Skeletal muscle satellite cell (primary cell): Measurements from ENCODE around the gene NCKAP5L. TPM values are rescaled to one million over a fixed set of nuclear protein-coding genes. Genes with fewer than 3 reads are reported as not detected.
"Not testable (repeated sequence)": the region's sequence is repeated elsewhere in the genome, so short reads cannot be mapped to it uniquely, and the experiment has no call there.

Experiments used
- H3K27me3 ChIP-seq: 2 replicates; pipeline ENCODE4 v1.7.0; 2013; ENCODE audit warnings: low read length; ENCODE audit not compliant: control insufficient read depth, insufficient read depth
- H3K36me3 ChIP-seq: 2 replicates; pipeline ENCODE4 v1.7.0; 2013; ENCODE audit warnings: mild to moderate bottlenecking, control low read depth, low read length; ENCODE audit not compliant: insufficient read depth
- H3K4me1 ChIP-seq: 2 replicates; pipeline ENCODE4 v1.7.0; 2013; ENCODE audit warnings: low read length; ENCODE audit not compliant: control insufficient read depth, insufficient read depth
- H3K4me2 ChIP-seq: 2 replicates; pipeline ENCODE4 v1.7.0; 2013; ENCODE audit warnings: mild to moderate bottlenecking, low read length
- H3K4me3 ChIP-seq: 2 replicates; pipeline ENCODE4 v1.7.0; 2013; ENCODE audit warnings: low read length
- H3K9ac ChIP-seq: 2 replicates; pipeline ENCODE4 v1.7.0; 2013; ENCODE audit warnings: mild to moderate bottlenecking, low read depth, low read length, moderate library complexity
- H3K9me3 ChIP-seq: replicated peaks from 2 replicates; pipeline ENCODE4 v1.7.0; 2013; ENCODE audit warnings: mild to moderate bottlenecking, control low read depth, low read length
- total RNA-seq: library from RNA; depleted of rRNA; stranded (reverse); fragments of >200 nt; gene quantifications from 2 replicates; pipeline ENCODE4 v1.2.3, GENCODE V29; 2012; rRNA removed

The NCKAP5L gene, protein sequence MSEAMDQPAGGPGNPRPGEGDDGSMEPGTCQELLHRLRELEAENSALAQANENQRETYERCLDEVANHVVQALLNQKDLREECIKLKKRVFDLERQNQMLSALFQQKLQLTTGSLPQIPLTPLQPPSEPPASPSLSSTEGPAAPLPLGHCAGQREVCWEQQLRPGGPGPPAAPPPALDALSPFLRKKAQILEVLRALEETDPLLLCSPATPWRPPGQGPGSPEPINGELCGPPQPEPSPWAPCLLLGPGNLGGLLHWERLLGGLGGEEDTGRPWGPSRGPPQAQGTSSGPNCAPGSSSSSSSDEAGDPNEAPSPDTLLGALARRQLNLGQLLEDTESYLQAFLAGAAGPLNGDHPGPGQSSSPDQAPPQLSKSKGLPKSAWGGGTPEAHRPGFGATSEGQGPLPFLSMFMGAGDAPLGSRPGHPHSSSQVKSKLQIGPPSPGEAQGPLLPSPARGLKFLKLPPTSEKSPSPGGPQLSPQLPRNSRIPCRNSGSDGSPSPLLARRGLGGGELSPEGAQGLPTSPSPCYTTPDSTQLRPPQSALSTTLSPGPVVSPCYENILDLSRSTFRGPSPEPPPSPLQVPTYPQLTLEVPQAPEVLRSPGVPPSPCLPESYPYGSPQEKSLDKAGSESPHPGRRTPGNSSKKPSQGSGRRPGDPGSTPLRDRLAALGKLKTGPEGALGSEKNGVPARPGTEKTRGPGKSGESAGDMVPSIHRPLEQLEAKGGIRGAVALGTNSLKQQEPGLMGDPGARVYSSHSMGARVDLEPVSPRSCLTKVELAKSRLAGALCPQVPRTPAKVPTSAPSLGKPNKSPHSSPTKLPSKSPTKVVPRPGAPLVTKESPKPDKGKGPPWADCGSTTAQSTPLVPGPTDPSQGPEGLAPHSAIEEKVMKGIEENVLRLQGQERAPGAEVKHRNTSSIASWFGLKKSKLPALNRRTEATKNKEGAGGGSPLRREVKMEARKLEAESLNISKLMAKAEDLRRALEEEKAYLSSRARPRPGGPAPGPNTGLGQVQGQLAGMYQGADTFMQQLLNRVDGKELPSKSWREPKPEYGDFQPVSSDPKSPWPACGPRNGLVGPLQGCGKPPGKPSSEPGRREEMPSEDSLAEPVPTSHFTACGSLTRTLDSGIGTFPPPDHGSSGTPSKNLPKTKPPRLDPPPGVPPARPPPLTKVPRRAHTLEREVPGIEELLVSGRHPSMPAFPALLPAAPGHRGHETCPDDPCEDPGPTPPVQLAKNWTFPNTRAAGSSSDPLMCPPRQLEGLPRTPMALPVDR (N-terminal part only)
- 20.1 and 20.3 TPM in 2 replicates for total RNA-seq

GRCh38 chr12:49828133-49829091, at the start of gene NCKAP5L:
TSS of gene NCKAP5L (minus strand) at chr12:49828413. CDS start at chr12:49804044, 24,369 bp downstream.
- H3K36me3 ChIP-seq: no peaks in the 10 kb centered on the region
- peaks cover 45% of the 10 kb centered on the region for H3K4me1 ChIP-seq
- no peaks in the 10 kb centered on the region for H3K9me3 ChIP-seq
- H3K4me2 ChIP-seq: peak within 1 kb of the TSS; percentile 96
- H3K9ac ChIP-seq: peak within 1 kb of the TSS; percentile 88
- peak within 1 kb of the TSS; percentile 96 for H3K4me3 ChIP-seq
- no peaks in the 10 kb centered on the region for H3K27me3 ChIP-seq

GRCh38 chr12:49877066-49877465, 48.9 kb upstream of the NCKAP5L start:
- H3K4me3 ChIP-seq: no peak overlapping the region
- no peaks in the 10 kb centered on the region for H3K36me3 ChIP-seq
- no peak overlapping the region for H3K4me2 ChIP-seq
- H3K27me3 ChIP-seq: peaks cover 11% of the 10 kb centered on the region
- no peaks in the 10 kb centered on the region for H3K9me3 ChIP-seq
- no peaks in the 10 kb centered on the region for H3K4me1 ChIP-seq
- H3K9ac ChIP-seq: no peak overlapping the region

GRCh38 chr12:49876070-49876469, 47.9 kb upstream of the NCKAP5L start:
- H3K9me3 ChIP-seq: no peaks in the 10 kb centered on the region
- no peak overlapping the region for H3K9ac ChIP-seq
- no peak overlapping the region for H3K4me2 ChIP-seq
- H3K27me3 ChIP-seq: peaks cover 11% of the 10 kb centered on the region
- H3K4me1 ChIP-seq: no peaks in the 10 kb centered on the region
- H3K4me3 ChIP-seq: no peak overlapping the region
- no peaks in the 10 kb centered on the region for H3K36me3 ChIP-seq

DNA sequence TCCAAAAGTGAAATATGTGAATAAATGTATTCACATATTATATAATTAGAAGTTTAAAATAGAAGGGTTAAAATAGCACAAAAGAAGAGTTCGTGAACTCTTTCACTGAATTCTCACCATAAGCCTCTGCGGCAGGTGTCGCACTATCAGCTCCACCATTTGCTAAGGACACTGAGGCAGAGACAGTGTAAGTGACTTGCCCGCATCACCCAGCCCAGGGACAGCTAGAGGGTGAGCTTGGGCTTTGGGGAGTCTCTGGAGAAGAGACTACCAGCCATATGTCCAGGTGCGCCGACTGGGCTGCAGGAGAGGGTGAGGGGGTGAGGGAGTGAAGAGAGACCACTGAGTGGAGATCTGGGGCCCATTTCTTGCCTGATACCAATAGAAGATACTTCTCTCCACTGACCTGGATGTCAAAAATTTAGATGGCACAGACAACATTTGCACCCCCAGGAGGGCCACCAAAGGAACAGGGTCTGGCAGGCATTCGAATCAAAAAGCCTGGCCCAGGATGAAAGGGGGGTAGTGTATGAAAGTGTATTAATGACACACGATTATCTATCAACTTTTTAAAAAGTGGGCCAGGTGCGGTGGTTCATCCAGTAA, 47.0 kb upstream of the NCKAP5L start:
- no peaks in the 10 kb centered on the region for H3K36me3 ChIP-seq
- no peak overlapping the region for H3K4me3 ChIP-seq
- no peaks in the 10 kb centered on the region for H3K4me1 ChIP-seq
- no peaks in the 10 kb centered on the region for H3K9me3 ChIP-seq
- H3K9ac ChIP-seq: no peak overlapping the region
- H3K27me3 ChIP-seq: peaks cover 11% of the 10 kb centered on the region
- H3K4me2 ChIP-seq: no peak overlapping the region

GRCh38 chr12:49874142-49874897, 46.1 kb upstream of the NCKAP5L start:
- peaks cover 4% of the 10 kb centered on the region for H3K4me1 ChIP-seq
- no peaks in the 10 kb centered on the region for H3K9me3 ChIP-seq
- no peak overlapping the region for H3K4me2 ChIP-seq
- H3K36me3 ChIP-seq: no peaks in the 10 kb centered on the region
- H3K4me3 ChIP-seq: no peak overlapping the region
- H3K9ac ChIP-seq: no peak overlapping the region
- H3K27me3 ChIP-seq: peaks cover 11% of the 10 kb centered on the region

DNA sequence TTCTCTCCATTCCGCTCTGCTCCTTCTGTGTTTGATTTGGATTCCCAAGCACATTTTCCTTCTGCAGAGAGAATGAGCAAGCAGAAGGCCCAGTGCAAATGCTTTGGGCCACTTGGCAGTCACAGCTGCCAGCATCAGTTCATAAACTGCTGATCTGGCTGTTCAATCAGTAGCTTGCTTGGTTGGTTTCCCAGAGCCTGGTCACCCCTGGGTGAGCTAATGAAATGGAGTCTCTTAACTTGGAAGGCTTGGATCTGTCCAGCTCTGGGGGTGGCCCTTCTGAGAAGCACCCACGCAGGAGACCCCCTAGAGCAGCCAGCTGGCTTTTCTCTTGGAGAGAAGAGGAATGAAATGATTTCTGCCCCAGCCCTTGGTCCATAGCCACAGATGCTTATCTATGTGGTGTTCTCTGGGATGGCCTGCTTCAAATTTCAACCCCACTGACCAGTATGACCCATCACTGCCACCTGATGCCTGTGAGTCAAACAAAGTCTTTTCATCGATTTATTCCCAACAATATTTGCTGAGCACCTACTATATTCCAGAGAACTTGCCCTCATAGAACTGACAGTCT, 45.2 kb upstream of the NCKAP5L start:
- H3K36me3 ChIP-seq: no peaks in the 10 kb centered on the region
- no peaks in the 10 kb centered on the region for H3K9me3 ChIP-seq
- H3K4me2 ChIP-seq: no peak overlapping the region
- peaks cover 12% of the 10 kb centered on the region for H3K4me1 ChIP-seq
- H3K4me3 ChIP-seq: no peak overlapping the region
- peaks cover 11% of the 10 kb centered on the region for H3K27me3 ChIP-seq
- H3K9ac ChIP-seq: no peak overlapping the region

DNA sequence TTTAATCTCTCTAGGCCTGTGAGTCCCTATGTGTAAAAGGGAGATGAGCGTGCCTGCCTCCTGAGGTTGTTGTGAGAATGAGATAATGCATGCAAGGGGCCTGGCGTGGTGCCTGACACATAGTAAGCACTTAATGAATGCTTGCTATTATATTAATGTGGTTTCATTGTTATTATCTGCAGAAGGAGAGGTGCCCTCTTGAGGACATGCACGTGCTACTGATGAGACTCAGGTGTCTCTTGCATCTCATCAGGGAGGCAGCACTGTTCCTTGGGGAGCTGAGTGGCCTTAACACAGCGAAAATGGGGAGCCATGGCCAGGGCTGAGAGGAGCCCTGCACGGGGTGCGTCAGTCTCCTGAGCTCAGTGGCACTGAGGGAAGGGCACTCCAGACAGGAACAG, 44.6 kb upstream of the NCKAP5L start:
- H3K4me1 ChIP-seq: peaks cover 14% of the 10 kb centered on the region
- H3K36me3 ChIP-seq: no peaks in the 10 kb centered on the region
- H3K9me3 ChIP-seq: no peaks in the 10 kb centered on the region
- no peak overlapping the region for H3K4me3 ChIP-seq
- H3K4me2 ChIP-seq: no peak overlapping the region
- H3K9ac ChIP-seq: no peak overlapping the region
- H3K27me3 ChIP-seq: peaks cover 18% of the 10 kb centered on the region

DNA sequence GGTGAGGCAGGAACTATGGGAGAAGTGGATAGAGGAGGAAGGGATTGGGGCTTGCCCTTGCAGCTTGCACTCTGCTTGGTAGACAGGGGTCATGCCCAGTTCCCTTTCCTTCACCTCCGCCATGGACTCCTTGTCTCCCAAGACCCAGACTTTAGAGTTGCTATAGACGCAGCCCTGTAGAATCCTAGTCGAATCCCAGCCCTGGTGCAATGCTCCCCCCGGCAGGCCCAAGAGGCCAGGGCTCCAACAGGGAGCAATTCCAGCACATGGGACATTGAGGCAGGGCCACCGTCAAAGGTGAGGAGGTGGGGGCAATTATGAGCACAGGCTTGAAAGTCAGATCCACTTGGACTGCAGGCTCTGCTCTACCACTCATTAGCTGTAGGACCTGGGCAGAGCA, 44.2 kb upstream of the NCKAP5L start:
- Histone ChIP-seq H3K36me3 (no peaks in the 10 kb centered on the region), H3K4me3 (no peak overlapping the region), H3K4me1 (peaks cover 14% of the 10 kb centered on the region), H3K9ac (no peak overlapping the region), H3K4me2 (no peak overlapping the region), H3K9me3 (no peaks in the 10 kb centered on the region), H3K27me3 (peaks cover 19% of the 10 kb centered on the region)

DNA sequence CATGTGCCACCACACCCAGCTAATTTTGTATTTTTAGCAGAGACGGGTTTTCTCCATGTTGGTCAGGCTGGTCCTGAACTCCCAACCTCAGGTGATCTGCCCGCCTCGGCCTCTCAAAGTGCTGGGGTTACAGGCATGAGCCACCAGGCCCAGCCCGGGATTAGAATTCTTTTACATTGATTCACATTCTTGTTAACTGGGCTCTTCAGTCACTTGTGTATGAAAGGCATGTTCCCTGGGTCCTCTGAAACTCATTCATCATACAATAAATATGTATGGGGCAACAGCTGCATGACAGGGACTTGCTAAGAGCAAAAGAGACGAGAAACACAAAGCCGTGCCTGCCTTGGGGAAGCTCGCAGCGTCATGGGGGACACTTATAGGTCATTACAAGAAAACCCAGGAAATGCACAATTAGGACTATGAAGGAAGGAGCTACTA, 43.6 kb upstream of the NCKAP5L start:
- H3K9me3 ChIP-seq, H3K9ac ChIP-seq, H3K36me3 ChIP-seq, H3K4me3 ChIP-seq, H3K4me2 ChIP-seq: not testable (repeated sequence)
- Histone ChIP-seq H3K4me1 (peaks cover 14% of the 10 kb centered on the region), H3K27me3 (peaks cover 19% of the 10 kb centered on the region)
